ENCODE data around the gene SPATA25. TPM values are rescaled to one million over a fixed set of nuclear protein-coding genes. Genes with fewer than 3 reads are reported as not detected.

The SPATA25 gene
- total and polyA plus RNA-seq, 4 donors, result 0.77 to 3.8 (median 1.6) TPM

GRCh38 chr20:45917790-45918141, 30.3 kb upstream of the SPATA25 start:
- Histone ChIP-seq H3K36me3 (ENCODE audit: control insufficient read depth in 4 of 4, insufficient read depth in 4 of 4, low read length in 4 of 4) (no peaks in the 10 kb centered on the region), H3K9ac (ENCODE audit: insufficient read depth in 1 of 2, low read length in 2 of 2) (no peak overlapping the region), H3K4me3 (no peak overlapping the region), H3K4me1 (ENCODE audit: control insufficient read depth in 5 of 5, insufficient read depth in 5 of 5, low read length in 5 of 5) (peaks cover 0 to 22% (median 19%) of the 10 kb centered on the region in 5 donors), H3K9me3 (ENCODE audit: control insufficient read depth in 4 of 4, insufficient read depth in 3 of 4, low read length in 3 of 4) (no peaks in the 10 kb centered on the region), H3K27me3 (ENCODE audit: control insufficient read depth in 3 of 3, insufficient read depth in 3 of 3, low read length in 2 of 3) (no peaks in the 10 kb centered on the region), H3K27ac (ENCODE audit: low read depth in 1 of 2, low read length in 1 of 2) (peak overlapping the region in 1 of 2 donors; percentile 23)
- DNase-seq (peak in 1 of 3 donors; percentile 27), ATAC-seq (ENCODE audit: insufficient read depth, low FRiP score) (no peak)
- 63 to 86% methylated on average over 5 of the region's 5 CpGs for WGBS, 2 donors
- no peak for TF ChIP-seq CTCF (IDR thresholded peaks at IDR 0.05; ENCODE audit: control extremely low read depth, extremely low read depth)

- no peak for ATAC-seq (ENCODE audit: insufficient read depth, low FRiP score)
- Histone ChIP-seq H3K9me3 (ENCODE audit: control insufficient read depth in 4 of 4, insufficient read depth in 3 of 4, low read length in 3 of 4) (no peaks in the 10 kb centered on the region), H3K27ac (ENCODE audit: low read depth in 1 of 2, low read length in 1 of 2) (no peak overlapping the region), H3K4me3 (no peak overlapping the region), H3K36me3 (ENCODE audit: control insufficient read depth in 4 of 4, insufficient read depth in 4 of 4, low read length in 4 of 4) (no peaks in the 10 kb centered on the region), H3K4me1 (ENCODE audit: control insufficient read depth in 5 of 5, insufficient read depth in 5 of 5, low read length in 5 of 5) (peaks cover 0 to 15% (median 4%) of the 10 kb centered on the region in 5 donors), H3K9ac (ENCODE audit: insufficient read depth in 1 of 2, low read length in 2 of 2) (no peak overlapping the region), H3K27me3 (ENCODE audit: control insufficient read depth in 3 of 3, insufficient read depth in 3 of 3, low read length in 2 of 3) (no peaks in the 10 kb centered on the region)
- WGBS, 2 donors, result 49 to 59% methylated on average over 5 of the region's 5 CpGs
- DNase-seq, result no peak
- no peak for TF ChIP-seq CTCF (IDR thresholded peaks at IDR 0.05; ENCODE audit: control extremely low read depth, extremely low read depth)
These were observed 25.7 kb upstream of the SPATA25 start for GRCh38 chr20:45913116-45913515.

GRCh38 chr20:45912344-45912682, 24.9 kb upstream of the SPATA25 start:
- no peaks in the 10 kb centered on the region for H3K36me3 ChIP-seq (ENCODE audit: control insufficient read depth in 4 of 4, insufficient read depth in 4 of 4, low read length in 4 of 4)
- H3K27me3 ChIP-seq (ENCODE audit: control insufficient read depth in 3 of 3, insufficient read depth in 3 of 3, low read length in 2 of 3), result no peaks in the 10 kb centered on the region
- no peak for ATAC-seq (ENCODE audit: insufficient read depth, low FRiP score)
- peak overlapping the region in 1 of 2 donors; percentile 61 for H3K9ac ChIP-seq (ENCODE audit: insufficient read depth in 1 of 2, low read length in 2 of 2)
- H3K9me3 ChIP-seq (ENCODE audit: control insufficient read depth in 4 of 4, insufficient read depth in 3 of 4, low read length in 3 of 4), result no peaks in the 10 kb centered on the region
- H3K27ac ChIP-seq (ENCODE audit: low read depth in 1 of 2, low read length in 1 of 2), result peak overlapping the region in 1 of 2 donors; percentile 24
- TF ChIP-seq CTCF (IDR thresholded peaks at IDR 0.05; ENCODE audit: control extremely low read depth, extremely low read depth), result no peak
- DNase-seq, result no peak
- WGBS, 2 donors, result 31% methylated on average over 4 of the region's 4 CpGs
- peaks cover 0 to 12% (median 4%) of the 10 kb centered on the region in 5 donors for H3K4me1 ChIP-seq (ENCODE audit: control insufficient read depth in 5 of 5, insufficient read depth in 5 of 5, low read length in 5 of 5)
- H3K4me3 ChIP-seq, result no peak overlapping the region
